ENCODE measurements around the gene YAF2. TPM values are rescaled to one million over a fixed set of nuclear protein-coding genes. Genes with fewer than 3 reads are reported as not detected.

Gene YAF2
- total and polyA plus RNA-seq, 2 experiments from 2014 or later: 15.3 to 35.5 TPM

- Histone ChIP-seq H3K4me1 (ENCODE audit: insufficient read depth) (no peaks in the 10 kb centered on the region), H3K9me3 (ENCODE audit: low read depth) (no peaks in the 10 kb centered on the region), H3K27me3 (no peaks in the 10 kb centered on the region), H3K4me3 (no peak overlapping the region), H3K27ac (no peak overlapping the region), H4K20me1 (ENCODE audit: insufficient read depth, poor library complexity, severe bottlenecking) (no peaks in the 10 kb centered on the region), H2AFZ (no peak overlapping the region), H3K79me2 (no peaks in the 10 kb centered on the region), H3K36me3 (replicated peaks; ENCODE audit: insufficient read depth, low read depth) (no peaks in the 10 kb centered on the region), H3K4me2 (no peak overlapping the region), H3K9me2 (replicated peaks; ENCODE audit: insufficient read depth) (no peaks in the 10 kb centered on the region)
- WGBS (ENCODE audit: low lambda C conversion rate, missing lambda C conversion rate): 90% methylated on average over 4 of the region's 4 CpGs
- DNase-seq (ENCODE audit: low spot score): no peak
- no peak for TF ChIP-seq EZH2 (IDR thresholded peaks at IDR 0.05; ENCODE audit: borderline replicate concordance)
- TF ChIP-seq, protein P1, sequence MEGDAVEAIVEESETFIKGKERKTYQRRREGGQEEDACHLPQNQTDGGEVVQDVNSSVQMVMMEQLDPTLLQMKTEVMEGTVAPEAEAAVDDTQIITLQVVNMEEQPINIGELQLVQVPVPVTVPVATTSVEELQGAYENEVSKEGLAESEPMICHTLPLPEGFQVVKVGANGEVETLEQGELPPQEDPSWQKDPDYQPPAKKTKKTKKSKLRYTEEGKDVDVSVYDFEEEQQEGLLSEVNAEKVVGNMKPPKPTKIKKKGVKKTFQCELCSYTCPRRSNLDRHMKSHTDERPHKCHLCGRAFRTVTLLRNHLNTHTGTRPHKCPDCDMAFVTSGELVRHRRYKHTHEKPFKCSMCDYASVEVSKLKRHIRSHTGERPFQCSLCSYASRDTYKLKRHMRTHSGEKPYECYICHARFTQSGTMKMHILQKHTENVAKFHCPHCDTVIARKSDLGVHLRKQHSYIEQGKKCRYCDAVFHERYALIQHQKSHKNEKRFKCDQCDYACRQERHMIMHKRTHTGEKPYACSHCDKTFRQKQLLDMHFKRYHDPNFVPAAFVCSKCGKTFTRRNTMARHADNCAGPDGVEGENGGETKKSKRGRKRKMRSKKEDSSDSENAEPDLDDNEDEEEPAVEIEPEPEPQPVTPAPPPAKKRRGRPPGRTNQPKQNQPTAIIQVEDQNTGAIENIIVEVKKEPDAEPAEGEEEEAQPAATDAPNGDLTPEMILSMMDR (IDR thresholded peaks at IDR 0.05; ENCODE audit: poor library complexity): no peak
- TF ChIP-seq EZH2phosphoT487 (IDR thresholded peaks at IDR 0.05; ENCODE audit: low read depth, severe bottlenecking, unreplicated experiment): no peak
These were observed 37.5 kb upstream of the YAF2 start for GRCh38 chr12:42275499-42275898.

GRCh38 chr12:42273706-42274105 is 35.7 kb upstream of the YAF2 start:
- Histone ChIP-seq H3K4me3 (no peak overlapping the region), H3K4me1 (ENCODE audit: insufficient read depth) (no peaks in the 10 kb centered on the region), H3K36me3 (replicated peaks; ENCODE audit: insufficient read depth, low read depth) (no peaks in the 10 kb centered on the region), H4K20me1 (ENCODE audit: insufficient read depth, poor library complexity, severe bottlenecking) (no peaks in the 10 kb centered on the region), H3K27ac (no peak overlapping the region), H3K9me3 (ENCODE audit: low read depth) (no peaks in the 10 kb centered on the region), H3K4me2 (no peak overlapping the region), H2AFZ (no peak overlapping the region), H3K79me2 (no peaks in the 10 kb centered on the region), H3K27me3 (no peaks in the 10 kb centered on the region), H3K9me2 (replicated peaks; ENCODE audit: insufficient read depth) (no peaks in the 10 kb centered on the region)
- TF ChIP-seq EZH2 (IDR thresholded peaks at IDR 0.05; ENCODE audit: borderline replicate concordance) (no peak), EZH2phosphoT487 (IDR thresholded peaks at IDR 0.05; ENCODE audit: low read depth, severe bottlenecking, unreplicated experiment) (no peak)
- TF ChIP-seq, protein P1 (IDR thresholded peaks at IDR 0.05; ENCODE audit: poor library complexity): no peak
- WGBS (ENCODE audit: low lambda C conversion rate, missing lambda C conversion rate): 98% methylated on average over 17 of the region's 21 CpGs
- DNase-seq (ENCODE audit: low spot score): no peak

GRCh38 chr12:42270596-42270995 is 32.5 kb upstream of the YAF2 start:
- Histone ChIP-seq H2AFZ (no peak overlapping the region), H3K9me2 (replicated peaks; ENCODE audit: insufficient read depth) (no peaks in the 10 kb centered on the region), H3K36me3 (replicated peaks; ENCODE audit: insufficient read depth, low read depth) (no peaks in the 10 kb centered on the region), H3K9me3 (ENCODE audit: low read depth) (no peaks in the 10 kb centered on the region), H3K4me2 (no peak overlapping the region), H3K27me3 (no peaks in the 10 kb centered on the region), H3K4me1 (ENCODE audit: insufficient read depth) (no peaks in the 10 kb centered on the region), H3K79me2 (no peaks in the 10 kb centered on the region), H4K20me1 (ENCODE audit: insufficient read depth, poor library complexity, severe bottlenecking) (no peaks in the 10 kb centered on the region), H3K4me3 (no peak overlapping the region), H3K27ac (no peak overlapping the region)
- no peak for DNase-seq (ENCODE audit: low spot score)
- TF ChIP-seq, protein P1 (IDR thresholded peaks at IDR 0.05; ENCODE audit: poor library complexity): no peak
- TF ChIP-seq EZH2 (IDR thresholded peaks at IDR 0.05; ENCODE audit: borderline replicate concordance): no peak
- TF ChIP-seq EZH2phosphoT487 (IDR thresholded peaks at IDR 0.05; ENCODE audit: low read depth, severe bottlenecking, unreplicated experiment): no peak
- WGBS (ENCODE audit: low lambda C conversion rate, missing lambda C conversion rate): 87% methylated on average over 4 of the region's 4 CpGs
